ENCODE measurements around the gene PLXNC1.

The PLXNC1 gene

GRCh38 chr12:94245631-94246383, 97.4 kb downstream of the PLXNC1 start:
- DNase-seq: no peak

GRCh38 chr12:94247246-94247645, 98.9 kb downstream of the PLXNC1 start:
- no peak for DNase-seq

GRCh38 chr12:94248582-94248981, 100.2 kb downstream of the PLXNC1 start:
- no peak for DNase-seq

- no peak for DNase-seq
Observed at GRCh38 chr12:94250130-94250529, 101.8 kb downstream of the PLXNC1 start.

DNA sequence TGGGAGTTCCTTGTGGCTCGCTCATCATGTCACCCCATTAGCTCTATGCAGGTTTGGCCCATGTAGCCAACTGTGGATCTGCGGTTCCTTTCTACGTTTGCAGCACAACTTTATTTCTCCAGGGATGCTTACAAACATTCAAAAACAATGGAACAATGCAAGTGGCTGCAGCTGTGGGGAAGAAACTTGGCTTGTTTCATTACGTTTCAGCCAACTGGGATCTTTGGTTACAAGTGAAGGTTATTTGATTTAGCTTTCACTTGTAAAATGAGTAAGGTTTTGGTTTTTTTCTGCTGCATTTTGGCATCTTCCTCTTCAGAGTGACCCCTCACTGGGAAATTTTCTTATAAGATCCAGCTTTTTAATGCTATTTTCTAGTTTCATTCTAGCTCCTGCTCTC, 105.9 kb downstream of the PLXNC1 start:
- DNase-seq: no peak

GRCh38 chr12:94255006-94255405, 106.6 kb downstream of the PLXNC1 start:
- DNase-seq: no peak

DNA sequence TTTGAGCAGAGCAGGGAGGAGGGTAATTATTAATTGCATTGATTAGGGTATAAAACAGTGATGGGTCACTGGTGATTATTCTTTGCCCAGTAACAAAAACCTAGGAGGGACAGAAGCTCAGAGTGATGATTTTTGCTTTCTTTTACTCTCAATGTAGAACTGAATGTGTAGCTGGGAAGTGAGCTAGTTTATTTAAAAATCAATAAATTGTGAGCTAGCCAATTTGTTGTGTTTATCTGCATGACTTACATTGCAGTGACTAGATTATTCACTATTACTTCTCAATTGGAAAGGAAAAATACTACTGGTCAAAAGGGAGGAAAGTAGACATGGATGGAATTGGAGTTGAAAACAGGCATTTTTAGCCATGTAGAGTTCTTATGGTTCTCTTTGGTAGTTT, 107.1 kb downstream of the PLXNC1 start:
- no peak for DNase-seq

DNA sequence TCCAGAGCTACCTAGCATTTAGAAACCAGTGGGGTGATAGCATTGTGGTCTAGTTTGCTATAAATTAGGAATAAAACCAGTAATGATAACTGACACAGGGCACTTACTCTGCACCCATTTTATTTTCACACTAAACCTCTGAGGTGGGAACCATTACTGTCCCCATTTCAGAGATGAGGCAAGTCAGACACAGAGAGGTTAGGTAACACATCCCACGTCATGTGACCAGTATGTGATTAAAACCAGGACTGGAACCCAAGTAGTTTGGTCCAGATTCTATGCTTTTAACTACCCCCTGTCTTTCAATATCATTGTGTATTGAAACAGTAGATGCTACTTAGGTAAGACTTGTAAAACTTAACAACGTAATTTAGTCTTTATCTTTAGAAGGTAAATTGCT, 110.2 kb downstream of the PLXNC1 start:
- no peak for DNase-seq

- DNase-seq: no peak
Observed at GRCh38 chr12:94260017-94260416, 111.6 kb downstream of the PLXNC1 start.

GRCh38 chr12:94260717-94261116, 112.3 kb downstream of the PLXNC1 start:
- no peak for DNase-seq

DNA sequence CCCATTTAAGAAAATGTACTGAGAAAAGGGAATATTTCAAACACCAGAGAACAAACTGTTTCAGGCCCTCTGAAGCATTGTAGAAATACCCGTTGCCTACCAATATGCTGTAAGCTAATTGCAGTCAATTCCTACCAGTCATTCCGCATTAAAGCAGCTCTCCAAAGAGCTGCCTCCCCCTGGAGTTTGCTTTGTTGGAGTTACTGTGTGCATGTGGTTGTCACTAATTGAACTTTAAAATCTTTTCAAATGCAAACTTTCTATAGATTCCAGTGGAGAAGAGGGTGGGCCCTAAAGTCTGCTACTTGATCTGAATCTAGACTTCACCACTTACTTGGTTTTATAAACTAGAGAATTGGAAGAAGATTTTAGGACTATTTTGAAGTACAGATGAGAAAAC, 112.7 kb downstream of the PLXNC1 start:
- DNase-seq: no peak

GRCh38 chr12:94261786-94262185, 113.4 kb downstream of the PLXNC1 start:
- no peak for DNase-seq

DNA sequence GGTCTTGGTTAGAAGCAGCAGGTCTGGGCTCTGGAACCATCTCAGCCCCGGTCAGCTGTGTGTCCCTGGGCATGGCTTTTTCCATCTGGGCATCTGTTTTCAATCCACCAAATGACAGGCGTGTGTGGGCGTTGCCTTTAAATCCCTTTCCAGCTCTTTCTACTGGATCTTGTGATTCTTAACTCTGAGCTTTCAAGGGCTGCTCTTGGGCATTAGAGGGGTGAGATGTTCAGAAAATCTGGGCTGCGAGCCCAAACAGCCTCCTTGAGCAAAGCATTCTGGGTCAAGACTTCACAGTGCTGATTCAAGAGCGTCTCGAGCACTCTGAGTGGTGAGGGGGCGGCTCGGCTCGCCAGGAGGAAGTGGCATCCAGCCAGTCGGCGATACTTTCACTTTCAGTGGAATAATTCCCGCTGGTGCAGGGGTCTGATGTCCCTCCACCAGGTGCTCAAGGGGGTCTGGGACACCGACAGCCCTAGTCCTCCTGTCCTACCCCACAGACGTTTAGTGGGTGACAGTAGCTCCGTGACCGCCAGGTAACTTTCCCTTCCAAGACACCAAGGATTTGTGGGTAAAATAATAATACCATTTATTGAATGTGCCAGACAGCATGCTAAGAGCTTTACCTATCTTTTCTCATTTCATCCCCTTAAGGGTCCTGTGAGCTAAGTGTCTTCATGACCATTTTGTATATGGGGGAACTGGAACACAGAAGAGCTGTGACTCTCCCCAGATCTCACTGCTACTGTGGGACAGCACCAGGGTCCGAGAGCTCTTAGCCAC, 114.0 kb downstream of the PLXNC1 start:
- DNase-seq: peak; percentile 29

GRCh38 chr12:94263011-94263811, 114.8 kb downstream of the PLXNC1 start:
- no peak for DNase-seq

DNA sequence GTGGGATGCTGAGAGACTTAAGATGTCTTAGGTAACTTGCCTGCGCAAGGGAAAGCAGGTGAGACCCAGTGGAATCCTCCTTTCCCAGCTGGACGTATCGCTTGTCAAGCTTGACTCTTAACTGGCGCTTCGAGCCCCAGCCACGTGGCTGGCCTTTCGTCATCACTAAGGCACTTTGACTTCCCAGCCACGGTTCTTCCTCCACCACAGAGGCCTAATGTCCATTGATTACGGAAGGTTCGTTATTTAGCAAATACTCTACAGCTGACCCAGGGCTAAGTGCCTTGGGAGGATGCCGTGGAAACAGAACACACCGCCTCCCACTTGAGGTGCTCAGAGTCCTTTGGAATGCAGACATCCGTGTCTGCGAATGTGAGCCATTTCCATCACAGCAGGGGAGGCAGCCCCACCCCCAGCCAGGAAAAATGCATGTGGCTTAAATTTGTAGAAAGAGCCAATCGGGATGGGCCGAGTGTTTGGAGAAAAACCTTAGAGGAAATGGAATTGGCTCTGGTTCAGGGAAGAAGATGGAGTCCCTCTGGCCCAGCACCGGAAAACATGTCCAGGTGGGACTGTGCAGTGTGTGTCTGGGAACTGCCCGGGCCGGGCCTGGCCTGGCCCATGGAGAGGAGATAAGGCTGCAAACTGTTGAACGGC, 115.7 kb downstream of the PLXNC1 start:
- no peak for DNase-seq

GRCh38 chr12:94264736-94265485, 116.5 kb downstream of the PLXNC1 start:
- DNase-seq: no peak

DNA sequence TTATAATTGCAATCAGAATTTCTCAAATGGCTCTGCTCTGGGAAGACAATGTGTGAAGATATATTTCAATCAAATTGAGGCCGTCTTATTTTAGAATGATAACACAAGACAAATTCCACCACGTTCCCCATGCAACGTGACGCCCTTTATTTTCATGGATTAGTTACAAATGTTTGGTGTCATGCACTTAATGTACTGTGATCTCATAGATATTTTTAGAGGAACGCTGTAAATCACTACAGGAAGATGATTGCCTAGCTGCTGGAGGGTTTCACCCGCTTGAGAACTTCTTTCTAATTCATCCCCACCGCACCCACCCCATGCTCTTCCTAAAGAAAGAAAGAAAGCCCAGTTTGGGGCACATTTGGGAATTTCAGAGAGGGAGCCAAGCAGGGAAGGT, 117.2 kb downstream of the PLXNC1 start:
- DNase-seq: no peak

GRCh38 chr12:94265966-94266745, 117.8 kb downstream of the PLXNC1 start:
- no peak for DNase-seq

GRCh38 chr12:94266796-94267536, 118.6 kb downstream of the PLXNC1 start:
- no peak for DNase-seq

DNA sequence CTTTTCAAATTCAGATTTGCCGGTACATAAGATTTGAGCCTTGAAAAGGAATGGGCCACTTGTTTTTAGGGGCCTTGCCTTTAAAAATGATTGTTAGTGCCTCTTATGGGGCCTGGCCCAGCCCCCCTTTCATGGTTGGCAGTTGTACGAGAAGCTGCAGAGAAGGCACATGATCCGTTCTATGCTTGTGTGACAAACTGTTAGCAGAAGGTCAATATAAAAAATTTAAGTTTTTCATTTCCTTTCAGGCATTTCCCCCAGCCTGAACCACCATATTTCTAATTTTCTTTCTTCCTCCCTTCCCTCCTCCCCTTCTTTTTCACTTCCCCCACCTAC, 119.1 kb downstream of the PLXNC1 start:
- no peak for DNase-seq

GRCh38 chr12:94267921-94268471, 119.6 kb downstream of the PLXNC1 start:
- no peak for DNase-seq

Data from NCI-H2171 treated with DMSO at 0.1 percent for 48 hours (cell line).